IPS-20b (cell line): ENCODE data around the gene CCDC51.

ENCODE experiments used
- H3K27ac ChIP-seq: one replicate; pipeline ENCODE4 v1.5.1; 2013; ENCODE audit warnings: low read length
- H3K27me3 ChIP-seq: 2 replicates; pipeline ENCODE4 v1.6.1; 2013; ENCODE audit warnings: mild to moderate bottlenecking, low read length, inconsistent platforms; ENCODE audit not compliant: insufficient read depth
- H3K36me3 ChIP-seq: 2 replicates; pipeline ENCODE4 v1.6.1; 2013; ENCODE audit warnings: low read depth, mild to moderate bottlenecking, inconsistent platforms, low read length, moderate library complexity; ENCODE audit not compliant: insufficient read depth
- H3K4me1 ChIP-seq: 2 replicates; pipeline ENCODE4 v1.6.1; 2013; ENCODE audit warnings: mild to moderate bottlenecking, control low read depth, inconsistent platforms, low read length, moderate library complexity; ENCODE audit not compliant: insufficient read depth
- H3K4me3 ChIP-seq: 2 replicates; pipeline ENCODE4 v1.5.1; 2013; ENCODE audit warnings: mild to moderate bottlenecking, low read length, inconsistent platforms
- H3K9ac ChIP-seq: 2 replicates; pipeline ENCODE4 v1.6.1; 2013; ENCODE audit warnings: low read depth, mild to moderate bottlenecking, inconsistent platforms, low read length, moderate library complexity
- H3K9me3 ChIP-seq: 2 replicates; pipeline ENCODE4 v1.6.1; 2013; ENCODE audit warnings: mild to moderate bottlenecking, low read depth, low read length, inconsistent platforms; ENCODE audit not compliant: insufficient read depth

Gene CCDC51

DNA sequence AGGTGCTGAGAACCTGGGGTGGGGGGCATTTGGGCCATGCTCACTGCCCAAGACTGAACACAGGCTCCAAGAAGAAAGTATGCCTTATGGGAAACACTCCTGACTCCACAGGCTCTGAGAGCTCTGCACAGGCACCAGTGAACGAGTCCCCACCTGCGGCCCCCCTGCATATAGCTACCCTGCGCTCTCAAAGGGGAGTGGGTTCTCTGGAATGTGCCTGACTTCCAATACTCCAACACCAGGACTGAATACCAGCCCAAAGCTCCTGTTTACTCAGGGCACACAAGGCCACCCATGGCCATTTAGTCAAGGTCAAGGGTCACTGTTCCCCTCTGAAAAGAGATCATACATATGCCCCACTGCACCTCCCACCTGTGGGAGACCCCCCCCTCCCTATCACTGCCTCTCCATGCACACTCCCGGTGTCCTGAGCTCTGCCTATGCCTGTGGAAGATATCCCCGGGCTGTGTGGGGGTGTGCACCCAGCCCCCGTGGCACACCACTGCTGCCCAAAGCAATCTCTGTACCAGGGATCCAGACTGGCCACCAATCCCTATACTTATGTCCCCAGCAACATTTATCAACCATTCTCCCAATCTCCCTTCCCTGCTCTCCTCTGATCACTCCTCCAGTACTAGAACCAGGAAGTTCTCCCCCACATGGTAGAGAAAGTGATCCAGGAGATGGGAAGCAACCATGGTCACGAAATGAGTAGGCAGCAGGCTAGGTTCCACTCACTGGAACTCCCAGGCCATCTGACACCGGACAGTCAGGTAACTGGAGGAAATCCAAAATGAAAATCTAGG lies 8.5 kb downstream of the CCDC51 start:
- no peaks in the 10 kb centered on the region for H3K27me3 ChIP-seq
- H3K9ac ChIP-seq, result peak overlapping the region; percentile 84; the same call in 1 of the 2 replicates
- H3K4me1 ChIP-seq, result peaks cover 19% of the 10 kb centered on the region; the same call in 1 of the 2 replicates
- H3K4me3 ChIP-seq, result no peak overlapping the region
- no peaks in the 10 kb centered on the region for H3K9me3 ChIP-seq
- peaks cover 43% of the 10 kb centered on the region for H3K36me3 ChIP-seq
- H3K27ac ChIP-seq, result no peak overlapping the region

GRCh38 chr3:48430708-48431101 lies 9.2 kb downstream of the CCDC51 start:
- Histone ChIP-seq H3K36me3 (peaks cover 43% of the 10 kb centered on the region), H3K9ac (peak overlapping the region; percentile 84; the same call in 1 of the 2 replicates), H3K27me3 (no peaks in the 10 kb centered on the region), H3K27ac (peak overlapping the region; percentile 92), H3K4me1 (peaks cover 19% of the 10 kb centered on the region; the same call in 1 of the 2 replicates), H3K4me3 (peak overlapping the region; percentile 84; the same call in 1 of the 2 replicates), H3K9me3 (no peaks in the 10 kb centered on the region)

- peaks cover 44% of the 10 kb centered on the region for H3K36me3 ChIP-seq
- peak within 1 kb of the TSS; percentile 84; the same call in 1 of the 2 replicates for H3K9ac ChIP-seq
- H3K4me1 ChIP-seq, result peaks cover 19% of the 10 kb centered on the region; the same call in 1 of the 2 replicates
- no peaks in the 10 kb centered on the region for H3K9me3 ChIP-seq
- H3K27me3 ChIP-seq, result no peaks in the 10 kb centered on the region
- peak within 1 kb of the TSS; percentile 92 for H3K27ac ChIP-seq
- peak within 1 kb of the TSS; percentile 84 for H3K4me3 ChIP-seq
These were observed 9.8 kb downstream of the CCDC51 start, which contains the start of gene PLXNB1 for GRCh38 chr3:48429960-48430707. PLXNB1 (minus strand) TSS chr3:48430086; CDS start chr3:48424611, 5,475 bp downstream.

DNA sequence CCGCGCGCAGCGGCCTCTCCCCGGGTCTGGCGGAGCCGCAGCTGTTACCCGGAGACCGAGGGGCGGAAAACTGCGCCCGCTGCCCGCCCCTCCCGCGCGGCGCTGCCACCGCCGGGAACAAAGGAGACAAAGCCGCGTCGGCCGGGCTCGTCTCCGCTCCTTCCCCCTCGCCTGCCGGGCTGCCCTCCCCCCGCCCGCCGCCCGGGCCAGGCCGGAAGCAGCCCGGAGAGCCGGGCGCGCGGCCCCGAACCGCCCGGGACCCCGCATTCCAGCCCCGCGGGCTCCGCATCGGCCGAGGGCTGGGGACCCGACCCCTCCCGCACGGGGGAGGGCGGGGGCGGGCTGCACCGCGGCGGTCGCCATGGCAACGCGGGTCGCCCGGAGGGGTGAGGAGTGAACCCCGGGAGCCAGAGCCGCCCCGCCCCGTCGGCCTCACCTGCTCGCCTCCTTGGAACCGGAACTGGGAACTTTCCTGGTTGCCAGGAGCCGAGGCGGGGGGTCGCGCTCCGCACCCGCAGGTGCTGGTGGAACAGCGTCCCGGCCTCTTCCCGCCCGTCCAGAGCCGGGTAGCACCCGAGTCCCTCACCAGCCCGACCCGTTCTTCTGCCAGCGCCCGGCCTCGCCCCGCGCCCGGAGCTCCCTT lies 10.5 kb downstream of the CCDC51 start:
- peaks cover 19% of the 10 kb centered on the region; the same call in 1 of the 2 replicates for H3K4me1 ChIP-seq
- peak overlapping the region; percentile 80 for H3K27ac ChIP-seq
- H3K27me3 ChIP-seq, result no peaks in the 10 kb centered on the region
- peaks cover 47% of the 10 kb centered on the region for H3K36me3 ChIP-seq
- peak overlapping the region; percentile 84 for H3K4me3 ChIP-seq
- H3K9ac ChIP-seq, result peak overlapping the region; percentile 84; the same call in 1 of the 2 replicates
- no peaks in the 10 kb centered on the region for H3K9me3 ChIP-seq

GRCh38 chr3:48428572-48429316 lies 11.2 kb downstream of the CCDC51 start:
- no peak overlapping the region for H3K27ac ChIP-seq
- H3K27me3 ChIP-seq, result no peaks in the 10 kb centered on the region
- peak overlapping the region; percentile 84 for H3K4me3 ChIP-seq
- H3K9ac ChIP-seq, result peak overlapping the region; percentile 84; the same call in 1 of the 2 replicates
- H3K4me1 ChIP-seq, result peaks cover 19% of the 10 kb centered on the region; the same call in 1 of the 2 replicates
- peaks cover 47% of the 10 kb centered on the region for H3K36me3 ChIP-seq
- H3K9me3 ChIP-seq, result no peaks in the 10 kb centered on the region

DNA sequence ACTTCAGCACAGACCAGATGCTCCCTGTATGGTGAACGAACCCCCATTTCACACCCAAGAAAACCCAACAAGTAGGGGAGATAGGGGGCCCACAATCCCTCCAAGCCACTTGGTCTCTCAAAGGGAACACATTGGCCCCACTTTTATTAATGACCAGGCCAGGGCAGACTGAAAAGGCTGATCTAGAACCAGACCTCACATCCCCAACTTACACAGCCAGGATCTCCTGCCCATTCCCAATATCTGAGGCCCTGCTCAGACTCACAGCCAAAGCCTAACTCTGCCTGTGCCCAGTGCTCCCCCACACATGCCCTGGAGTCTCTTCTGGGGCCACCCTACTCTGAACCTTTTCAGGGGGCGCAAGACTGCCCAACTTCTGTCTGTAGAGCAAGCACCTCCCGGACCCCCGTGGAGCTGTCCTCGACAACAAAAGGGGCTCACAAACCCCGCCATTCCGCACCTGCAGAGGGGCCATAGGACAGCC lies 11.8 kb downstream of the CCDC51 start:
- Histone ChIP-seq H3K9ac (peak overlapping the region; percentile 84), H3K4me1 (peaks cover 19% of the 10 kb centered on the region; the same call in 1 of the 2 replicates), H3K27me3 (no peaks in the 10 kb centered on the region), H3K4me3 (peak overlapping the region; percentile 84), H3K36me3 (peaks cover 46% of the 10 kb centered on the region), H3K27ac (no peak overlapping the region), H3K9me3 (no peaks in the 10 kb centered on the region)

GRCh38 chr3:48427630-48427962 lies 12.3 kb downstream of the CCDC51 start:
- no peak overlapping the region for H3K27ac ChIP-seq
- H3K9me3 ChIP-seq, result no peaks in the 10 kb centered on the region
- H3K9ac ChIP-seq, result peak overlapping the region; percentile 84
- peaks cover 49% of the 10 kb centered on the region for H3K36me3 ChIP-seq
- H3K4me3 ChIP-seq, result peak overlapping the region; percentile 84
- H3K4me1 ChIP-seq, result peaks cover 19% of the 10 kb centered on the region; the same call in 1 of the 2 replicates
- H3K27me3 ChIP-seq, result no peaks in the 10 kb centered on the region

DNA sequence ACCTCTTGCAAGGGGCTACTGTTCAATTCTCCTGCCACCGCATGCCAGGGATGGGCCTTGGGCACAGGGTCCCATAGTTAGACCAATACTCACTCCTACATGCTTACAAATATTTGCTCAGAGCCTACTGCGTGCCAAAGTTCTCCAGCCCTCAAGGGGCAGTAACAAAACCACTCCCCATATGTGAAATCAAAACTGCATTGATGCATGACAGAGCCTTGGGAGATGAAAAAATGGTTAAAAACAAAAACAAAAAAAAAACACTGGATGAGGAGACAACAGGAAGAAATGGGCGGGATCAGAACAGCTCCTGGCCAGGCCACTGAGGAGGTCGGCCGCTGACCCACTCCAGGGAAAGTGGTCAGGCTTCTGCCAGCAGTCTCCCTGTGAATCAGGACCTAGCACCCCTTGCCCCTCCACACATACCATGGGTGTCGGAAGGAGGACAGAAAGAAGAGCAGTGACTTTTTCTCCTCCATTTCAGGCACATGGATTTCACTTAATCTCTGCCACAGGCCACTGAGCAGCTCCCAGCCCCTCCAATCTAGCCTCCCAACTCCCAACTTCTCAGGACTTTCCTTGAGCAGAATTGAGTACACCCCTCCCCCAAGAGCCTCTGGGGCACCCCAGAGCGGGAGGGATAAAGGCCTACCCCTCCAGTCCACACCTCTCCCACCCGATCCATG lies 12.8 kb downstream of the CCDC51 start:
- Histone ChIP-seq H3K4me3 (peak overlapping the region; percentile 84; the same call in 1 of the 2 replicates), H3K27ac (no peak overlapping the region), H3K9ac (peak overlapping the region; percentile 84; the same call in 1 of the 2 replicates), H3K36me3 (peaks cover 49% of the 10 kb centered on the region), H3K27me3 (no peaks in the 10 kb centered on the region), H3K4me1 (peaks cover 19% of the 10 kb centered on the region; the same call in 1 of the 2 replicates), H3K9me3 (no peaks in the 10 kb centered on the region)

DNA sequence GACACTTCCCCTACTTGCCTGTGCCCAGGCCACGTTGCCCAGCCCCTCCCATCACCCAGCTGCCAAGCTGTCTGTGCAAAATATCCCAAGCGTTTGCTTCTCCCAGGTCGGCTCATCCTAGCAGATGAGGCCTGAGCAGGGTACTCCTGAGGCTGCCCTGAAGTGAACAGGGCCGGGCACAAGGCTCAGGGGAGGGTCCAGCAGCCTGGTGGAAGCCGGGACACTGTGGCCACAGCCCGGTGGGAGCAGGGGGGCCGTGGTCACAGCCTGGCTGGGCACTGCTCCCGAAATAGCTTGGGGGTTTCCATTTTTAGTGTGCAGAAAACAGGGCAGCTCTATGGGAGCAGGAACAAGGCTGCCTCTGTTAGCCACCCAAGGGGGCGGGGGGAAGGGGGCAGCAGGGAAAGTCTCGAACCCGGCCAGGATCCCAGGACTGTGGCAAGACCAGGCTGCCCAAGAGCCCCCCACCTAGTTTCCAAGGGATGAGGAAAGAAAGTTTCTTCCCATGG lies 13.5 kb downstream of the CCDC51 start:
- H3K9ac ChIP-seq, result peak overlapping the region; percentile 30; the same call in 1 of the 2 replicates
- no peak overlapping the region for H3K4me3 ChIP-seq
- H3K27ac ChIP-seq, result no peak overlapping the region

GRCh38 chr3:48425281-48425812 lies 14.6 kb downstream of the CCDC51 start:
- H3K9me3 ChIP-seq, result no peaks in the 10 kb centered on the region
- peaks cover 10% of the 10 kb centered on the region; the same call in 1 of the 2 replicates for H3K4me1 ChIP-seq
- H3K4me3 ChIP-seq, result no peak overlapping the region
- no peaks in the 10 kb centered on the region for H3K27me3 ChIP-seq
- H3K9ac ChIP-seq, result peak overlapping the region; percentile 30; the same call in 1 of the 2 replicates
- H3K27ac ChIP-seq, result no peak overlapping the region
- peaks cover 54% of the 10 kb centered on the region for H3K36me3 ChIP-seq

More for the DNA sequence above, 13.5 kb downstream of the CCDC51 start:
- Histone ChIP-seq H3K9me3 (no peaks in the 10 kb centered on the region), H3K27me3 (no peaks in the 10 kb centered on the region), H3K36me3 (peaks cover 48% of the 10 kb centered on the region), H3K4me1 (peaks cover 19% of the 10 kb centered on the region; the same call in 1 of the 2 replicates)
